Measurements from ENCODE around the gene RAI14. TPM values are rescaled to one million over a fixed set of nuclear protein-coding genes. Genes with fewer than 3 reads are reported as not detected.

Gene RAI14
- total and polyA plus RNA-seq, 4 donors, result 16.7 to 91.5 (median 49.3) TPM

GRCh38 chr5:34657274-34657921, 1.3 kb downstream of the RAI14 start:
- DNase-seq (peak; percentile 50 to 64 (median 51)), ATAC-seq (ENCODE audit: insufficient read depth, low FRiP score) (no peak)
- Histone ChIP-seq H3K27me3 (ENCODE audit: control insufficient read depth in 3 of 3, insufficient read depth in 3 of 3, low read length in 2 of 3) (no peaks in the 10 kb centered on the region), H3K4me1 (ENCODE audit: control insufficient read depth in 5 of 5, insufficient read depth in 5 of 5, low read length in 5 of 5) (peaks cover 0 to 24% (median 8%) of the 10 kb centered on the region in 5 donors), H3K36me3 (ENCODE audit: control insufficient read depth in 4 of 4, insufficient read depth in 4 of 4, low read length in 4 of 4) (peaks cover 0 to 2% (median 0%) of the 10 kb centered on the region in 4 donors), H3K27ac (ENCODE audit: low read depth in 1 of 2, low read length in 1 of 2) (peak overlapping the region; percentile 82 to 88), H3K9ac (ENCODE audit: insufficient read depth in 1 of 2, low read length in 2 of 2) (peak overlapping the region; percentile 48 to 54), H3K9me3 (ENCODE audit: control insufficient read depth in 4 of 4, insufficient read depth in 3 of 4, low read length in 3 of 4) (no peaks in the 10 kb centered on the region), H3K4me3 (peak overlapping the region; percentile 70)
- TF ChIP-seq, protein P1, sequence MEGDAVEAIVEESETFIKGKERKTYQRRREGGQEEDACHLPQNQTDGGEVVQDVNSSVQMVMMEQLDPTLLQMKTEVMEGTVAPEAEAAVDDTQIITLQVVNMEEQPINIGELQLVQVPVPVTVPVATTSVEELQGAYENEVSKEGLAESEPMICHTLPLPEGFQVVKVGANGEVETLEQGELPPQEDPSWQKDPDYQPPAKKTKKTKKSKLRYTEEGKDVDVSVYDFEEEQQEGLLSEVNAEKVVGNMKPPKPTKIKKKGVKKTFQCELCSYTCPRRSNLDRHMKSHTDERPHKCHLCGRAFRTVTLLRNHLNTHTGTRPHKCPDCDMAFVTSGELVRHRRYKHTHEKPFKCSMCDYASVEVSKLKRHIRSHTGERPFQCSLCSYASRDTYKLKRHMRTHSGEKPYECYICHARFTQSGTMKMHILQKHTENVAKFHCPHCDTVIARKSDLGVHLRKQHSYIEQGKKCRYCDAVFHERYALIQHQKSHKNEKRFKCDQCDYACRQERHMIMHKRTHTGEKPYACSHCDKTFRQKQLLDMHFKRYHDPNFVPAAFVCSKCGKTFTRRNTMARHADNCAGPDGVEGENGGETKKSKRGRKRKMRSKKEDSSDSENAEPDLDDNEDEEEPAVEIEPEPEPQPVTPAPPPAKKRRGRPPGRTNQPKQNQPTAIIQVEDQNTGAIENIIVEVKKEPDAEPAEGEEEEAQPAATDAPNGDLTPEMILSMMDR (IDR thresholded peaks at IDR 0.05; ENCODE audit: control extremely low read depth, extremely low read depth), result no peak
- 5 to 6% methylated on average over 28 of the region's 28 CpGs for WGBS, 2 donors

GRCh38 chr5:34657988-34658387, 1.9 kb downstream of the RAI14 start:
- no peak for ATAC-seq (ENCODE audit: insufficient read depth, low FRiP score)
- Histone ChIP-seq H3K9ac (ENCODE audit: insufficient read depth in 1 of 2, low read length in 2 of 2) (peak overlapping the region; percentile 48 to 54), H3K9me3 (ENCODE audit: control insufficient read depth in 4 of 4, insufficient read depth in 3 of 4, low read length in 3 of 4) (no peaks in the 10 kb centered on the region), H3K4me1 (ENCODE audit: control insufficient read depth in 5 of 5, insufficient read depth in 5 of 5, low read length in 5 of 5) (peaks cover 0 to 19% (median 8%) of the 10 kb centered on the region in 5 donors), H3K27me3 (ENCODE audit: control insufficient read depth in 3 of 3, insufficient read depth in 3 of 3, low read length in 2 of 3) (no peaks in the 10 kb centered on the region), H3K4me3 (peak overlapping the region; percentile 70), H3K27ac (ENCODE audit: low read depth in 1 of 2, low read length in 1 of 2) (no peak overlapping the region), H3K36me3 (ENCODE audit: control insufficient read depth in 4 of 4, insufficient read depth in 4 of 4, low read length in 4 of 4) (peaks cover 0 to 2% (median 0%) of the 10 kb centered on the region in 4 donors)
- TF ChIP-seq, protein P1 (IDR thresholded peaks at IDR 0.05; ENCODE audit: control extremely low read depth, extremely low read depth), result no peak
- peak in 1 of 3 donors; percentile 33 for DNase-seq
- WGBS, 2 donors, result 46 to 58% methylated on average over 4 of the region's 4 CpGs

GRCh38 chr5:34659168-34659567, 3.0 kb downstream of the RAI14 start:
- no peak for DNase-seq
- no peak overlapping the region for H3K9ac ChIP-seq (ENCODE audit: insufficient read depth in 1 of 2, low read length in 2 of 2)
- no peak for ATAC-seq (ENCODE audit: insufficient read depth, low FRiP score)
- WGBS, 2 donors, result 91 to 100% methylated on average over 3 of the region's 3 CpGs
- H3K27ac ChIP-seq (ENCODE audit: low read depth in 1 of 2, low read length in 1 of 2), result peak overlapping the region in 1 of 2 donors; percentile 10
- H3K4me3 ChIP-seq, result no peak overlapping the region
- peaks cover 0 to 16% (median 8%) of the 10 kb centered on the region in 5 donors for H3K4me1 ChIP-seq (ENCODE audit: control insufficient read depth in 5 of 5, insufficient read depth in 5 of 5, low read length in 5 of 5)
- H3K9me3 ChIP-seq (ENCODE audit: control insufficient read depth in 4 of 4, insufficient read depth in 3 of 4, low read length in 3 of 4), result no peaks in the 10 kb centered on the region
- H3K36me3 ChIP-seq (ENCODE audit: control insufficient read depth in 4 of 4, insufficient read depth in 4 of 4, low read length in 4 of 4), result peaks cover 0 to 2% (median 0%) of the 10 kb centered on the region in 4 donors
- no peaks in the 10 kb centered on the region for H3K27me3 ChIP-seq (ENCODE audit: control insufficient read depth in 3 of 3, insufficient read depth in 3 of 3, low read length in 2 of 3)
- TF ChIP-seq, protein P1 (IDR thresholded peaks at IDR 0.05; ENCODE audit: control extremely low read depth, extremely low read depth), result no peak

All from lung (tissue), 12 donors.